ENCODE measurements around the gene GPR85.
"Not testable (repeated sequence)": the region's sequence is repeated elsewhere in the genome, so short reads cannot be mapped to it uniquely, and the experiment has no call there.

Gene GPR85

GRCh38 chr7:113076703-113077102 is 9.9 kb downstream of the GPR85 start:
- ATAC-seq (ENCODE audit: low read depth): no peak
- H3K27me3 ChIP-seq (ENCODE audit: insufficient read depth, poor library complexity, severe bottlenecking): peaks cover 7% of the 10 kb centered on the region
- no peak overlapping the region for H3K4me3 ChIP-seq (ENCODE audit: severe bottlenecking)

GRCh38 chr7:113071465-113071864 is 15.2 kb downstream of the GPR85 start:
- ATAC-seq (ENCODE audit: low read depth): no peak
- no peak for DNase-seq (ENCODE audit: low spot score)
- no peaks in the 10 kb centered on the region for H3K9me3 ChIP-seq (ENCODE audit: severe bottlenecking)
- H3K36me3 ChIP-seq (ENCODE audit: low read depth): no peaks in the 10 kb centered on the region
- H3K4me3 ChIP-seq (ENCODE audit: severe bottlenecking): no peak overlapping the region
- no peaks in the 10 kb centered on the region for H3K4me1 ChIP-seq (ENCODE audit: insufficient read depth, poor library complexity, severe bottlenecking)
- no peak overlapping the region for H3K27ac ChIP-seq (ENCODE audit: poor library complexity, severe bottlenecking)
- H3K27me3 ChIP-seq (ENCODE audit: insufficient read depth, poor library complexity, severe bottlenecking): peaks cover 4% of the 10 kb centered on the region
- TF ChIP-seq CTCF (IDR thresholded peaks at IDR 0.05; ENCODE audit: poor library complexity, severe bottlenecking): no peak

More at GRCh38 chr7:113076703-113077102, 9.9 kb downstream of the GPR85 start:
- Histone ChIP-seq H3K27ac (ENCODE audit: poor library complexity, severe bottlenecking) (no peak overlapping the region), H3K9me3 (ENCODE audit: severe bottlenecking) (no peaks in the 10 kb centered on the region), H3K36me3 (ENCODE audit: low read depth) (no peaks in the 10 kb centered on the region), H3K4me1 (ENCODE audit: insufficient read depth, poor library complexity, severe bottlenecking) (no peaks in the 10 kb centered on the region)
- no peak for TF ChIP-seq CTCF (IDR thresholded peaks at IDR 0.05; ENCODE audit: poor library complexity, severe bottlenecking)
- no peak for DNase-seq (ENCODE audit: low spot score)

GRCh38 chr7:113062499-113062898 is 24.1 kb downstream of the GPR85 start:
- Histone ChIP-seq H3K9me3 (ENCODE audit: severe bottlenecking) (no peaks in the 10 kb centered on the region), H3K4me3 (ENCODE audit: severe bottlenecking) (no peak overlapping the region), H3K27ac (ENCODE audit: poor library complexity, severe bottlenecking) (no peak overlapping the region), H3K4me1 (ENCODE audit: insufficient read depth, poor library complexity, severe bottlenecking) (no peaks in the 10 kb centered on the region), H3K36me3 (ENCODE audit: low read depth) (no peaks in the 10 kb centered on the region), H3K27me3 (ENCODE audit: insufficient read depth, poor library complexity, severe bottlenecking) (no peaks in the 10 kb centered on the region)
- DNase-seq (ENCODE audit: low spot score) (no peak), ATAC-seq (ENCODE audit: low read depth) (no peak)
- no peak for TF ChIP-seq CTCF (IDR thresholded peaks at IDR 0.05; ENCODE audit: poor library complexity, severe bottlenecking)

GRCh38 chr7:113060100-113060499 is 26.5 kb downstream of the GPR85 start:
- no peak overlapping the region for H3K4me3 ChIP-seq (ENCODE audit: severe bottlenecking)
- no peaks in the 10 kb centered on the region for H3K27me3 ChIP-seq (ENCODE audit: insufficient read depth, poor library complexity, severe bottlenecking)
- no peak for TF ChIP-seq CTCF (IDR thresholded peaks at IDR 0.05; ENCODE audit: poor library complexity, severe bottlenecking)
- H3K9me3 ChIP-seq (ENCODE audit: severe bottlenecking): no peaks in the 10 kb centered on the region
- ATAC-seq (ENCODE audit: low read depth): no peak
- DNase-seq (ENCODE audit: low spot score): no peak
- no peaks in the 10 kb centered on the region for H3K4me1 ChIP-seq (ENCODE audit: insufficient read depth, poor library complexity, severe bottlenecking)
- no peaks in the 10 kb centered on the region for H3K36me3 ChIP-seq (ENCODE audit: low read depth)
- H3K27ac ChIP-seq (ENCODE audit: poor library complexity, severe bottlenecking): no peak overlapping the region

GRCh38 chr7:113054938-113055337 is 31.7 kb downstream of the GPR85 start:
- H3K9me3 ChIP-seq (ENCODE audit: severe bottlenecking): no peaks in the 10 kb centered on the region
- no peaks in the 10 kb centered on the region for H3K36me3 ChIP-seq (ENCODE audit: low read depth)
- no peaks in the 10 kb centered on the region for H3K4me1 ChIP-seq (ENCODE audit: insufficient read depth, poor library complexity, severe bottlenecking)
- no peak overlapping the region for H3K4me3 ChIP-seq (ENCODE audit: severe bottlenecking)
- TF ChIP-seq CTCF (IDR thresholded peaks at IDR 0.05; ENCODE audit: poor library complexity, severe bottlenecking): no peak
- ATAC-seq (ENCODE audit: low read depth): no peak
- H3K27ac ChIP-seq (ENCODE audit: poor library complexity, severe bottlenecking): no peak overlapping the region
- no peak for DNase-seq (ENCODE audit: low spot score)
- H3K27me3 ChIP-seq (ENCODE audit: insufficient read depth, poor library complexity, severe bottlenecking): no peaks in the 10 kb centered on the region

- not testable (repeated sequence) for H3K4me3 ChIP-seq (ENCODE audit: severe bottlenecking); H3K4me1 ChIP-seq (ENCODE audit: insufficient read depth, poor library complexity, severe bottlenecking); H3K36me3 ChIP-seq (ENCODE audit: low read depth); H3K27ac ChIP-seq (ENCODE audit: poor library complexity, severe bottlenecking); ATAC-seq (ENCODE audit: low read depth); H3K9me3 ChIP-seq (ENCODE audit: severe bottlenecking); DNase-seq (ENCODE audit: low spot score); H3K27me3 ChIP-seq (ENCODE audit: insufficient read depth, poor library complexity, severe bottlenecking)
Observed at GRCh38 chr7:113054272-113054671, 32.4 kb downstream of the GPR85 start.

GRCh38 chr7:113049221-113049620 is 37.4 kb downstream of the GPR85 start:
- H3K4me3 ChIP-seq (ENCODE audit: severe bottlenecking); H3K4me1 ChIP-seq (ENCODE audit: insufficient read depth, poor library complexity, severe bottlenecking); ATAC-seq (ENCODE audit: low read depth); DNase-seq (ENCODE audit: low spot score); H3K36me3 ChIP-seq (ENCODE audit: low read depth); H3K27ac ChIP-seq (ENCODE audit: poor library complexity, severe bottlenecking); H3K9me3 ChIP-seq (ENCODE audit: severe bottlenecking); H3K27me3 ChIP-seq (ENCODE audit: insufficient read depth, poor library complexity, severe bottlenecking): not testable (repeated sequence)

Measured in RWPE2 (cell line).